GM21515 (cell line): ENCODE measurements around the gene CCDC187.
"Not testable (repeated sequence)": the region's sequence is repeated elsewhere in the genome, so short reads cannot be mapped to it uniquely, and the experiment has no call there.

ENCODE experiments used
- ATAC-seq: cut with Tn5 transposase; IDR thresholded peaks from one replicate; pipeline ENCODE4 v1.9.1; 2021; ENCODE audit not compliant: unreplicated experiment

The CCDC187 gene

DNA sequence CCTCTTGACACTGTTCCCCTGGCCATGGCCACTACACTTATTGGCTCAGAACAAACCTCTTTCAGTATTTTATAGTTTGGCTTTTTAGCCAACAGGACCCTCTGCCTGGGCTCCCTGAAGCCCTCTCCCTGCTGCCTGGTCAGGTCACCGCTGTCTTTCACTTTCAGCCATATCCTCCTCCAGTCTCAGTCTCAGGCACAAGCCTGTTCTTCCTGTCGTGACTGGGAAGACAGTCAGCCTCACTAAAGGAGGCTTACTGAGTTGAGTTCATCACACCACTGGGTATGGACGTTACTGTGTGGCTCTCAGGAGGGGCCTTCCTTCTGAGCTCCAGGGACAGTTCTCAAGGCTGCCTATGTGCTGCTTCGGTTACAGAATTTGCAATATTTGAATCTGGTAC lies 60.3 kb downstream of the CCDC187 start:
- ATAC-seq = no peak

DNA sequence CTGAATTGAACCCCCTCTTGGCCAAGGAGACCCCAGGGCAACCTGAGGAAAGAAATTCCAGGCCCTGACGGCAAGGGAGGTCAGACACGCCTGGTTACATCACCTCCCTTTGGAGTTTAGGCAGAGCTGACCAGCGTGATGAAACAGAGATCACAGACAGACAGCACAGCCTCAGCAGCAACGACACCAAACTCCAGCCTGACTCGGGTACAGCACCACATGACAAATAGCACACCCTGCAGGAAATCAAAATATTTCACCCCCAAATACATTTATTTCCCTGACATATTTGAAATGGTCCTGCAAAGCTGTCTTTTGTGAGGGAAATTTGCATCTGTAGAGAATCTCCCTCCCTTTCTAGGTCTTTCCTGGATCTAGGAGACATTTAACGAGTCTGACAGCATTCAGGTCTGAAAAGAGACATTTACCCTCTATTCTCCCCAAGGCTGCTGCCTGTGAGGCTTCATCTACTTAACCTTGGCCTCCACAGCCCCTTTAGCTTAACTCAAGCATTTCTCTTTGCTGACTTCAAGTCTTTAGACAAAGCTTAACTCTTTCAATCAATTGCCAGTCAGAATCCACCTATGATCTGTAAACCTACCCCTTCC lies 60.9 kb downstream of the CCDC187 start:
- ATAC-seq = no peak

DNA sequence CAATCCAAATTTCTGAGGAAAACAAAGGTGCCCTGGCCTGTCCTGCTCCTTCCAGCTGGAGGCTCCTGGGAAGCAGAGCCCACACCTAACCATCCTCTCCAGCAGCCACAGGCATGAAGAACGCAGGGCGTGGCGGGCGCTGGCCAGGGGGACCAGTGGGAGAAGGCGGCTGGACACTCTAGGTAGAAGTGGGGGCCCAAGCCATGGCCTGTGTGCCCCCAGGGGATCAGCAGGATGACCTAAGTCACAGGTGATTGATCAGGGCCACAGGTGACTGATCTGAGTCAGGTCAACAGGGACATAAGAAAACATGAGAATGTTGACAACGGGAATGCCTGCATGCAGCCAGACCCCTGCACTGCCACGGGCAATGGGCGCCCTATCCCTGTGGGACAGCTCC lies 61.6 kb downstream of the CCDC187 start:
- no peak for ATAC-seq

DNA sequence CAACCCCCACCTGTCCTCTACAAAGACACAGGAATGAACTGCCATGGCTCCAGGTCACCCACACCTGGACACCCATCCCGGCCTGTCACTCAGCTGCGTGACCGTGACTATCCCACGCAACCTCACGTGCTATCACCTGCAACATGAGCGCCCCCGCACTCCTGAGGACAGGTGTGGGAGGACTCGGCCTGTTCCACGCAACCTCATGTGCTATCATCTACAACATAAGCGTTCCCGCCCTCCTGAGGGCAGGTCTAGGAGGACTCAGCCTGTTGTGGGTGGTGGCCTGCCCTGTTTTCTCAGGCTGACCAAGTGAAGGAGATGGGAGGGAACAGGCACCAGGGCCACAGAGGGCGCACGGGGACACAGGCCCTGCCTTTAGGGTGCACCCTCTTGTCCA lies 62.4 kb downstream of the CCDC187 start:
- no peak for ATAC-seq

DNA sequence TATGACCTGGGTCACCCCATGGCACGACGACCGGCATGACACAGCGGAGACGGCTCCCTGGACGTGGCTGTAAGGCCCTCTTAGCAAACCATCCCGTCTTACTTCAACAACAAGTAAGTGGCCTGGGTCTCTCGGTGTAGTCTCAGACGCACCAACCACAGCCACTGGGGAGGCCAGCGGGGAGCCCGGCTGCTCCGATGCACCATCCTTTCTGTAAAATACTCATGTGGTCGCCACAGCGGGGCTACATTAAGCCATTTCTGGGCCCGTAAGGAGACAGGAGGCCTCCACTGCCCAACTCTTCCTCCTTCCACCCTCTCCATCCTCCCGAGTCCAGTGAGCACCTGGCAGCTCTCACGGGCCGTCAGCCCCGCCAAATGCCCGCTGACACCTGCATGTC lies 63.0 kb downstream of the CCDC187 start:
- ATAC-seq = no peak

DNA sequence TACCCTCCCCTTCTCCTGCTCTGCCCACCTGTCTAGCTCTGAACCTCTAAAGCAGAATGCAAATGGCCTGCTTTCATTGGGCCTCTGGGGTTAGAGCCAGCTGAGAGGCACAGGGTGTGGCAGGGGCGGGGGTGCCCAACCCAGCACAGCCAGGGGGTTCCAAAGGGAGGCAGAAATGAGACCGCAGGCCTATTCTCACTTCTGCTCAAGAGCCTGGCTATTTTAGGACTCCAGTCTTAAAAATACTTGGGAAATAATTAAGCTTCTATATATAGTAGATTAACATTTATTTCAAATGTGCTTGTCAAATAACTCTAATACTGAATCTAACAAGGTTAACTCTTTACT lies 63.9 kb downstream of the CCDC187 start:
- ATAC-seq = no peak

DNA sequence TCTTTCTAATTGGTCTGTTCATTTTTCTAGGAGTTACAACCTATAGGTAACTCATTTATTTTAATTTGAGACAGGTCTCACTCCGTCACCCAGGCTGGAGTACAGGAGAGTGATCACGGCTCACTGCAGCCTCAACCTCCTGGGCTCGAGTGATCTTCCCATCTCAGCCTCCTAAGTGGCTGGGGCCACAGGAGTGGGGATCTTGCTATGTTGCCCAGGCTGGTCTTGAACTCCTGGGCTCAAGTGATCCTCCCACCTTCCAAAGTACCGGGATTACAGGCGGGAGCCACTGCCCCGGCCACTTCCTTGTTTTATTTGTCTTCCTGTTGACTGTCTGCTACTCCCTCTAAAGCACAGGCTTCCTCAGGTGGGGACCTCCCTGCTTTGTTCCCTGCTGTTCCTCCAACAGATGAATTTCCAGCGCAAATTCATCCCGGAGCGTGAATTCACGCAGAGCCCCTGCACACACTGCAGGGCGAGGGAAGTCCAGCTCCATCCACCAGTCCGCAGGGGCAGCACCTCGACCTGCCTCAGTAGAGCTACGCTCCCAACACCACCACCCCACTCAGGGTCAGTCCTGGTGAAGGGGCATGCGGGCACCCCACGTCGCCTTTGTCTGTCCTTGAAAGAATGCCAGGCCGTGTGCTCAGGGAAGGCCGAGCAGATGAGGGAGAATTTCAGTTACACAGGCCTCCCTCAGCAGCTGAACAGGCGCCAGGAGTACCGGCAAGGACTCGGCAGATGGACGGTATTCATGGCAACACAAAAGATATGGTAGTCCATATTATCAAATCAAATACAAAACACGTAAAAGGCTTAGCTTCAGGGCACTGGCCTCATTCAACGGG lies 64.5 kb downstream of the CCDC187 start:
- no peak for ATAC-seq

DNA sequence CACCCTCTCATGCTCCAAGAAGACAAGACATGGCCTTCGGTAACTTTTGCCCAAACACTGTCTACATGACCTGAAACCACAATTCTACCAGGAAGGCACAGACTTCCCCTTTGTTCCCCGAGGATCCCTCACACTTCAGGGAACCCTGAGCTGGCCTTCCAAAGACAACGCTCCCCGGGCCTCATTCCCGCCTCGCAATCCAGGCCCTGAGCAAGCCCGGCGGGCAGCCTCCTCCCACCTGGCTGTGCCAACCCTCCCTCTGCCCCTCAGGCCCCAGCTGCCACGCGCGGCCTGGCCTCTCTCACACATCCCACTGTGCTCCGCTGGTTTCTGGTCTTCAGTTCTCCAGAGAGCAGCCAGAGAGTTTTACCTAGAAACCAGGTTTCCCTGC lies 65.6 kb downstream of the CCDC187 start:
- ATAC-seq = no peak

DNA sequence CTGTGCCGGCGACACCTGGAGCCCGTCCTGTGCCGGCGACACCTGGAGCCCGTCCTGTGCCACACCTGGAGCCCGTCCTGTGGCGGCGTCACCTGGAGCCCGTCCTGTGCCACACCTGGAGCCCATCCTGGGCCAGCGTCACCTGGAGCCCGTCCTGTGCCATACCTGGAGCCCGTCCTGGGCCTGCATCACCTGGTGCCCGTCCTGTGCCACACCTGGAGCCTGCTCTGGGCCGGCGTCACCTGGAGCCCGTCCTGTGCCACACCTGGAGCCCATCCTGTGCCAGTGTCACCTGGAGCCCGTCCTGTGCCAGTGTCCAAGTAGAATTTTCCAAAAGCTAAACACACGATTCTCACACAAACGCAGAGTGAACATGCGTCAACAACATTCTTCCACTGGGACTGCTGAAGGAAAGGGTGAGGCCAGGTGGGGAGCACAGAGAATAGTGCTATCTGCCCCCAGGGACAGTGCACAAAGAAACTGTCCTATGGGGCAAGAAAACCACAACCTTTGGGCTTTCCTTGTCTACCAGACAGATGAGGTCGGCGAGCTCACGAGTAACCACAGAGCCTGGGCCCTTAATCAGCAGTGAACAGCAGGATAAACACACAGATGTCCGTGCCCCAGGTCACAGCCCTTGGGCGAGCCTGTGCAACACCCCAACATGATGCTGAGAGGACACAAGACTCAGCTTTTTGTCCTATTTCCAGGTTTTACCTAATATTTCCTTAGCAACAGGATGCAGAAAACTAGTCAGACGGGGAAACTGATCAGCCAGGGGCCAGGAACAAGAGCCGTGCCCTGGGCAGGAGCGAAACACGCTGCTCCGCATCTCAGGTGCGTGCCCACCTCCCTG lies 66.2 kb downstream of the CCDC187 start:
- ATAC-seq = no peak

DNA sequence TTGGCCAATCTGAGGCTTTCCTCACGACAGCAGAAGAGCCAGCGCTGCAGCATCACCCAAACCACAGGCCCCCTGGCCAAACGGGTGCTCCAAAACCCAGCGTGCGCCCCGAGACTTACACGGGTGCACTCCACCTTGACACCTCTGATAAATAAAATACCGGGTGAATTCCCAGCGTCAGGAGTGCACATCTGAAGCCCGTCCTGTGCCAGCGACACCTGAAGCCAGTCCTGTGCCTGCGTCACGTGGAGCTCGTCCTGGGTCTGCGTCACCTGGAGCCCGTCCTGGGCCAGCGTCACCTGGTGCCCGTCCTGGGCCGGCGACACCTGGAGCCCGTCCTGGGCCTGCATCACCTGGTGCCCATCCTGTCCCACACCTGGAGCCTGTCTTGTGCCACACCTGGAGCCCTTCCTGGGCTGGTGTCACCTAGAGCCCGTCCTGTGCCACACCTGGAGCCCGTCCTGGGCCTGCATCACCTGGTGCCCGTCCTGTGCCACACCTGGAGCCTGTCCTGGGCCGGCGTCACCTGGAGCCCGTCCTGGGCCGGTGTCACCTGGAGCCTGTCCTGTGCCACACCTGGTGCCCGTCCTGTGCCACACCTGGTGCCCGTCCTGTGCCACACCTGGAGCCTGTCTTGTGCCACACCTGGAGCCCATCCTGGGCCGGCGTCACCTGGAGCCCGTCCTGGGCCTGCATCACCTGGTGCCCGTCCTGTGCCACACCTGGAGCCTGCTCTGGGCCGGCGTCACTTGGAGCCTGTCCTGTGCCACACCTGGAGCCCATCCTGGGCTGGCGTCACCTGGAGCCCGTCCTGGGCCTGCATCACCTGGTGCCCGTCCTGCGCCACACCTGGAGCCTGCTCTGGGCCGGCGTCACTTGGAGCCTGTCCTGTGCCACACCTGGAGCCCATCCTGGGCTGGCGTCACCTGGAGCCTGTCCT lies 67.2 kb downstream of the CCDC187 start:
- not testable (repeated sequence) for ATAC-seq

DNA sequence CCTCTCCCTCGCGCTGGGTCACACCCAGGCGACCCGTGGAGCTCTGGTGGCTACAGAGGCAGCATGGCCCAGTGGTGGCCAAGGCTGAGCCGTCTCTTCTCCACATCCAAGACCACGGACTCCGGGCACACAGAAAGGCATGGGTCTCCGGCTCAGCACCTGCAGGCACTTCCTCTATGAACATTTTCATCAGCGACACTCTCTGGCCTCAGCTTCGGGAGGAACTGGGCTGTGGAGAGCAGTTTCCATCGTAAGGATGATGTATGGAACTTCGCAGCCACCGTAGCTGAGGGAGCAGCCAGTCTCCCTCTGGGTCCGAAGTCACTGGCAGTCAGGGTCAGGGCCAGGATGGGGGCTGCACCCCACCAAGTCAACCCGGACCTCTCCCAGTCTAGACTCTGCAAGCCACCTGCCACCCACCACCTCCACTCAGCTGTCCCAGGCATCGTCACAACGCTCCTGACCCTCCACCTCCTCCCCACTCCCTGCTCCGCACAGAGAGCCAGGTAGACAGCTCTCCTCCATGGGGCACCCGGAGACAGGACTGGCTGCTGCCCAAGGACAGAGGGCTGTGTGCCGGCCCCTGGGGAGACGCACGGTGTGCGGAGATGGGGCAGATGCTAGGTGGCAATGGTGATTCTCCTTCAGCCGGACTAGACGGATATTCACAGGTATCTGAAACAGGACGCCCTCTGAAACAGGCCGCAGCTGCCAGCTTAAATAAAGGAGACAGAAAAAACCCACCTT lies 68.0 kb downstream of the CCDC187 start:
- no peak for ATAC-seq

DNA sequence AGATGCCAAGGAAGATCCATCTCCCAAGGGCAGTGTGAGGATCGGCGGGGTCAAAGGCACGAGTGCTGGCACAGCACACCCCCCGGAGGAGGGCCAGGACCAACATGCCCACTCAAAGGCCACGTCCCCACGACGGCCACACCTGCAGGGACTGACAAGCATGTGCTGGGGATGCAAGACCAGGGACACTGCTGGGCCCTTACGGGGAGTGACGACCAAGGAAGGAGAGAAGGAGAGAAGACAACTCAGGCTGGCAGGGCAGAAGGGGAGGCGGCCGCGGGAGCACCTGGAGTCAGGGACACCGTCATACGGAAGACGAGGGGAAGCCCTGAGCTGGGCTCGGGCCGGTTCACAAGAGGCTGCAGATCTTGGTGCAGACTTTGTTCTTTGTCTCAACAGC lies 68.7 kb downstream of the CCDC187 start:
- no peak for ATAC-seq

DNA sequence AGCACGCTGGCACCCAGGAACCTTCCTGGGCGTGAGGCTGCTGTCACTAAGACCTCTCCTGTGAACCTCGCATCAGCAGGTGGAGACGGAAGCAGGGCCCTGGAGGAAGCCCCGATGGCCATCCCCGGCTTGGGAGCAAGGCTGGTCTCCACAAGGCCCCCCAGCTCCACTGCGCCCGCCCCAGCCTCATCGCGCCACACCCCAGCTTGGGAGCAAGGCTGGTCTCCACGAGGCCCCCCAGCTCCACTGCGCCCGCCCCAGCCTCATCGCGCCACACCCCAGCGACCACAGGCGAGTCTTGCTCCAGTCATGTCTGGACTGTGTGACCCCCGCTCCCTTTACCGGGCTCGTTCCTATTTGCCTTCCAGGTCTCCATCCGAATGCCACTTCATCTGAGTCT lies 69.3 kb downstream of the CCDC187 start:
- no peak for ATAC-seq

DNA sequence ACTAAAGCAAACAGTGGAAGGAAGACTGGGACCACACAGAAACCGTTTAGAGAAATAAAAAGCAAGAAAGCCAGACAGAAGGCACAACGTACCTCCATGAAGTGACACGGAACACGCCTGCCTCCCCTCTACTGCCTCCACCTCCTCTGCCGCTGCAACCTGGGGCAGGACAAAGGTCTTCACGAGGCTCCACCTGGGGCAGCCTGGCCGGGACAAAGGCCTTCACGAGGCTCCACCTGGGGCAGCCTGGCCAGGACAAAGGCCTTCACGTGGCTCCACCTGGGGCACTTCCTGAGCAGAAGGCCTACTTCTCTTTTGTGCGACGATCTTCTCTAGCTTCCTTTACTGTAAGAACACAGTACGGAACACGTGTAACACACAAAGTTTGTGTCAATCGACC lies 70.0 kb downstream of the CCDC187 start:
- ATAC-seq = no peak

DNA sequence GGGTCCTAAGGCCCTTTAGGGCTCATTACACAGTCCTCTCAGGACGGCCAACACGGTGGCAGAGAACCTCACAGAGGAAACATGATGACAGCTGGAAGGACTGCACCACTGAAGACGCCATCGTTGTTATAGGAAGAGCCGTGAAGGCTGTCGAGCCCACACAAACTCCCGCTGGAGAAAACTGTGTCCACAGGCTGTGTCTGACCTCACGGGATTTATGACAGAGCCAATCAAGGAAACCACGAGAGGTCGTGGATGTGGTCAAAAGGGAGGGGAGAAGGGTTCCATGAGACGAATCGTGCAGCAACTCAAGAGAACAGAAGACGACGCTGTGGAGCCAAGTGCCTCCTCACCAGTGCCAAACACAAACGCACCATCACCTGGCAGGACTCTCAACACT lies 70.5 kb downstream of the CCDC187 start:
- ATAC-seq = no peak

DNA sequence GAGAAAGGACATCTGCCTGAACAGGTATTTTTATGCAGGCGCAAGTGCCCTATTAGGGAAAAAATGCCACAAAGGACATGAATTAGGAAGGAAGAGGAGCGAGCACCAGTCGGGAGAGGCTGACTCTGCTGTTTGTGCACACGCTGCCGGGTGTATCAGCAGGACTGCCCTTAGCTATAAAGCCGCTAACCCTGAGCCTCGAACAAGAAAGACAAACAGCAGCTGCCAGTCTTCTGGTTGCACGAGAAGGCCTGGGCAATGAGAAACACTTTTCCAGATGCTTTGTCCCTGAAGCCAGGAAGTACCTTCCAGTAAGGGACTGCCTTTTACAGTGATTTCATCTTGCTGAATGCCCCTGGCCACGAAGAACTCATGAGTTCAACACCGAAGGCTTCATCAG lies 70.9 kb downstream of the CCDC187 start:
- ATAC-seq = no peak

DNA sequence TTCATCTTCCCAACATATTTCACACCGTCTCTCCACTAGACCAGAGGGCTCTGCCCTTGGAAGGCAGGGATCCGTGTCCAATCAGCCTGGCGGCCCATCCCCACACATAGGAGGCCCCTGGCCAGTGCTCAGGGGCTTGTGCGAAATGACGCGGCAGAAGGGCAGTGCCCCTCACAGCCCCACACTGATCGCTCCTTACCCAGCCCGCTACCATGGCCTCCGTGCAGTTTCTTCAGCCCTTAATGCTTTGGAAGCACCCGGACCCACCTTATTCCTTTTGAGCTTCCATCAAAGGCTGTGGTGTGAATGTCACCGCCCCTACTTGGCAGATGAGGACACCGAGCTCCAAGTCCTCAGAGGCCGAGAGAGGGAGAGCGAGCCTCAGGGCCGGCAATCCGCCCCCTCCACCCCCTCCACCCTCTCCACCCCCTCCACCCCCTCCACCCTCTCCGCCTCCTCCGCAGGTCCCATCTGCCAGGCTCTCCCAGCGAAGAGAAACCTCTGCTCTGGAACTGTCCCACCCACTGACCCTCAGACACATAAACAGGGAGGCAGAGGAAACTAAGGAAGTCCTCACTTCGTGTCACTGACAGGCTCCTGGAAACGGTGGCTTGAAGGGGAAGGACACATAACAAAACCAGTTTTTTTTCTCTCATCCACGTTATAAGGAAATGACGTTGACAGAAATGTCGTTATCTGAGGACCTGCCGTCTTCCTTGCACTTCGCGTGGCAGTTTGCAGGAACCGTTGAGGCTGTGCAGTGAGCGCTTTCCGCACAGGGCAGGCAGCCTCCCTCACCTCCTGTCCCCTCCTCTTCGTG lies 72.2 kb downstream of the CCDC187 start:
- no peak for ATAC-seq

DNA sequence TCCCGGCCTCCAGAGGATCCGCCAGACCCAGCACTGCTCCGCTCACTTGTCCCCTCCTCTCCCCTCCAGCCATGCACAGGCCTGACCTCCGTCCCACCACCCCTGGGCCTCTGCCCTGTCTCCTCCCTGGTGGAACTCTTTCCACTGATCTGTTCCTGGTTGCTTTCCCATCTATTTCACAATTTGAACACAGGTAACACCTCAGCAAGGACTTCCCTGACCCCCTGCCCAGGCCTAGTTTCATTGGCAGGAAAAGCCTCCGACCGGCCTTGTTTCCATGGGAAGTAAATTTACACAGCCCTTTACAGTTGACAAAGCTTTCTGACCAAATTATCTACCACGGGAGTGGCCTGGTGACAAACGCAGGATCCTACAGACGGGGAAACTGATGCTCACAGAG lies 73.1 kb downstream of the CCDC187 start:
- no peak for ATAC-seq

DNA sequence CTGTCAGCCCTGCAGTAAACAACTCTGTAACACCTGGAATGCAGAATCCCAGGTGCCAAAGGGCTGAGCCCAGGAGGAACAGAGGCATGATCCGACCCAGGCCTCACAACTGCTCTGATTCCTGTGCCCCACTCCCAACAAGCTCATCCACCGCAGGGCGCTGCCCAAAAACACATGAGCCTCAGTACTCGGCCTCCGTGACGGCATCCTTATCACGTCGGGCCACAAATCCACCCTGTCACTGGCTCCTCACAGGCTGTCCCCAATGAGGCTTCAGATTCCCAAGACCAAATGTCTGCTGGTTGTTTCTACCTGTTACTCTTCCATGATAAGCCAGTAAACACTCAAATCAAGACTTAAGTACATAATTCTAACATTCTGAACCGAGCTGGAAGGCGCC lies 73.5 kb downstream of the CCDC187 start:
- no peak for ATAC-seq
